SJSA1 (cell line): Measurements from ENCODE around the gene UGT2A3. TPM values are rescaled to one million over a fixed set of nuclear protein-coding genes. Genes with fewer than 3 reads are reported as not detected.
"Not testable (repeated sequence)": the region's sequence is repeated elsewhere in the genome, so short reads cannot be mapped to it uniquely, and the experiment has no call there.

ENCODE experiments used
- DNase-seq, 2 experiments: peaks; one replicate each; pipeline ENCODE4 v3.0.0-alpha.2; 2015 to 2020; ENCODE audit warnings: low spot score in 2 of 2, low read depth in 1 of 2
- H3K27ac ChIP-seq: fragments of 250-450 bp; sonication (Bioruptor Pico); 2 replicates; pipeline ENCODE4 v1.5.1; 2020; ENCODE audit warnings: mild to moderate bottlenecking, moderate library complexity
- H3K27me3 ChIP-seq: fragments of 250-450 bp; sonication (Bioruptor Pico); replicated peaks from 2 replicates; pipeline ENCODE4 v1.5.1; 2020; ENCODE audit warnings: mild to moderate bottlenecking, moderate library complexity
- H3K36me3 ChIP-seq: fragments of 250-450 bp; sonication (Bioruptor Pico); 2 replicates; pipeline ENCODE4 v1.5.1; 2020; ENCODE audit warnings: mild to moderate bottlenecking
- H3K4me1 ChIP-seq: fragments of 250-450 bp; sonication (Bioruptor Pico); replicated peaks from 2 replicates; pipeline ENCODE4 v1.6.1; 2021; ENCODE audit warnings: mild to moderate bottlenecking
- H3K4me3 ChIP-seq: fragments of 250-450 bp; sonication (Bioruptor Pico); 2 replicates; pipeline ENCODE4 v1.5.1; 2020; ENCODE audit warnings: mild to moderate bottlenecking
- H3K9me3 ChIP-seq: fragments of 250-450 bp; sonication (Bioruptor Pico); replicated peaks from 2 replicates; pipeline ENCODE4 v1.5.1; 2020; ENCODE audit warnings: mild to moderate bottlenecking
- total RNA-seq: library from RNA; depleted of rRNA; stranded (reverse); fragments of >200 nt; shearing (Covaris generic); gene quantifications from 2 replicates; pipeline ENCODE4 v1.2.3, GENCODE V29; 2014; rRNA removed

The UGT2A3 gene
- not detected in 2 replicates for total RNA-seq

- DNase-seq: no peak
- H3K27ac ChIP-seq: no peak within 1 kb of the TSS
- H3K9me3 ChIP-seq: no peaks in the 10 kb centered on the region
- no peaks in the 10 kb centered on the region for H3K4me1 ChIP-seq
- H3K4me3 ChIP-seq: no peak within 1 kb of the TSS
- H3K27me3 ChIP-seq: no peaks in the 10 kb centered on the region; the same call in 1 of the 2 replicates
- no peaks in the 10 kb centered on the region for H3K36me3 ChIP-seq
These were observed at the start of gene UGT2A3 for GRCh38 chr4:68951078-68951805. UGT2A3 (minus strand) TSS chr4:68951804; CDS start chr4:68951760, 44 bp downstream.

- DNase-seq: no peak
These were observed 45.4 kb upstream of the UGT2A3 start for GRCh38 chr4:68997040-68997439.

GRCh38 chr4:68995292-68995691 lies 43.7 kb upstream of the UGT2A3 start:
- H3K4me3 ChIP-seq: no peak overlapping the region
- H3K27me3 ChIP-seq: no peaks in the 10 kb centered on the region
- no peak for DNase-seq
- no peak overlapping the region for H3K27ac ChIP-seq
- H3K4me1 ChIP-seq: no peaks in the 10 kb centered on the region
- no peaks in the 10 kb centered on the region for H3K36me3 ChIP-seq
- H3K9me3 ChIP-seq: no peaks in the 10 kb centered on the region

More at GRCh38 chr4:68997040-68997439, 45.4 kb upstream of the UGT2A3 start:
- Histone ChIP-seq H3K27me3 (no peaks in the 10 kb centered on the region), H3K4me1 (no peaks in the 10 kb centered on the region), H3K9me3 (no peaks in the 10 kb centered on the region), H3K27ac (no peak overlapping the region), H3K36me3 (no peaks in the 10 kb centered on the region), H3K4me3 (no peak overlapping the region)

- Histone ChIP-seq H3K27ac (no peak overlapping the region), H3K9me3 (no peaks in the 10 kb centered on the region), H3K4me3 (no peak overlapping the region), H3K27me3 (no peaks in the 10 kb centered on the region), H3K36me3 (no peaks in the 10 kb centered on the region), H3K4me1 (no peaks in the 10 kb centered on the region)
- no peak for DNase-seq
These were observed 35.4 kb upstream of the UGT2A3 start for GRCh38 chr4:68987007-68987406.

- no peaks in the 10 kb centered on the region for H3K27me3 ChIP-seq
These were observed 33.8 kb upstream of the UGT2A3 start for GRCh38 chr4:68985442-68985841.

GRCh38 chr4:68984947-68985346 lies 33.3 kb upstream of the UGT2A3 start:
- Histone ChIP-seq H3K4me1 (no peaks in the 10 kb centered on the region), H3K36me3 (no peaks in the 10 kb centered on the region), H3K27me3 (no peaks in the 10 kb centered on the region), H3K27ac (no peak overlapping the region), H3K9me3 (no peaks in the 10 kb centered on the region), H3K4me3 (no peak overlapping the region)
- DNase-seq: no peak

More at GRCh38 chr4:68985442-68985841, 33.8 kb upstream of the UGT2A3 start:
- H3K36me3 ChIP-seq: no peaks in the 10 kb centered on the region
- no peak overlapping the region for H3K4me3 ChIP-seq
- H3K4me1 ChIP-seq: no peaks in the 10 kb centered on the region
- H3K9me3 ChIP-seq: no peaks in the 10 kb centered on the region
- DNase-seq: no peak
- no peak overlapping the region for H3K27ac ChIP-seq

- no peaks in the 10 kb centered on the region; the same call in 1 of the 2 replicates for H3K27me3 ChIP-seq
- no peaks in the 10 kb centered on the region for H3K36me3 ChIP-seq
- DNase-seq: no peak
- no peaks in the 10 kb centered on the region for H3K9me3 ChIP-seq
- no peak overlapping the region for H3K4me3 ChIP-seq
- no peak overlapping the region for H3K27ac ChIP-seq
- H3K4me1 ChIP-seq: no peaks in the 10 kb centered on the region
These were observed 11.8 kb upstream of the UGT2A3 start for GRCh38 chr4:68963374-68963773.

GRCh38 chr4:68962868-68963267 lies 11.3 kb upstream of the UGT2A3 start:
- Histone ChIP-seq H3K9me3 (no peaks in the 10 kb centered on the region), H3K27me3 (no peaks in the 10 kb centered on the region; the same call in 1 of the 2 replicates), H3K4me3 (no peak overlapping the region), H3K36me3 (no peaks in the 10 kb centered on the region), H3K27ac (no peak overlapping the region), H3K4me1 (no peaks in the 10 kb centered on the region)
- DNase-seq: no peak

- H3K27me3 ChIP-seq: no peaks in the 10 kb centered on the region
- no peak for DNase-seq
- no peak overlapping the region for H3K27ac ChIP-seq
- no peak overlapping the region for H3K4me3 ChIP-seq
- H3K9me3 ChIP-seq: no peaks in the 10 kb centered on the region
- no peaks in the 10 kb centered on the region for H3K4me1 ChIP-seq
- H3K36me3 ChIP-seq: no peaks in the 10 kb centered on the region
These were observed 8.9 kb upstream of the UGT2A3 start for GRCh38 chr4:68960294-68961163.

GRCh38 chr4:68959085-68959484 lies 7.5 kb upstream of the UGT2A3 start:
- H3K36me3 ChIP-seq, H3K4me3 ChIP-seq, DNase-seq, H3K4me1 ChIP-seq, H3K27ac ChIP-seq, H3K27me3 ChIP-seq, H3K9me3 ChIP-seq: not testable (repeated sequence)

- DNase-seq: no peak
- Histone ChIP-seq H3K4me1 (no peaks in the 10 kb centered on the region), H3K27ac (no peak overlapping the region), H3K27me3 (no peaks in the 10 kb centered on the region; the same call in 1 of the 2 replicates), H3K36me3 (no peaks in the 10 kb centered on the region), H3K4me3 (no peak overlapping the region), H3K9me3 (no peaks in the 10 kb centered on the region)
These were observed 2.5 kb upstream of the UGT2A3 start for GRCh38 chr4:68954126-68954525.

- H3K27me3 ChIP-seq: no peaks in the 10 kb centered on the region; the same call in 1 of the 2 replicates
- no peak overlapping the region for H3K4me3 ChIP-seq
- no peaks in the 10 kb centered on the region for H3K4me1 ChIP-seq
- no peaks in the 10 kb centered on the region for H3K36me3 ChIP-seq
- H3K27ac ChIP-seq: no peak overlapping the region
- H3K9me3 ChIP-seq: no peaks in the 10 kb centered on the region
- DNase-seq: no peak
These were observed 1.5 kb upstream of the UGT2A3 start for GRCh38 chr4:68953056-68953596.

- Histone ChIP-seq H3K36me3 (no peaks in the 10 kb centered on the region), H3K9me3 (no peaks in the 10 kb centered on the region), H3K4me3 (no peak overlapping the region), H3K27ac (no peak overlapping the region), H3K27me3 (no peaks in the 10 kb centered on the region; the same call in 1 of the 2 replicates), H3K4me1 (no peaks in the 10 kb centered on the region)
- DNase-seq: no peak
These were observed 392 bp upstream of the UGT2A3 start for GRCh38 chr4:68951806-68952585.
